ENCODE results near the gene CNGB1. TPM values are rescaled to one million over a fixed set of nuclear protein-coding genes. Genes with fewer than 3 reads are reported as not detected.

CNGB1 gene
- total RNA-seq, 4 donors from 2014 or later = 1.1 to 2.8 TPM; not detected in 2

- H3K36me3 ChIP-seq = no peaks in the 10 kb centered on the region
- DNase-seq = no peak
- H3K27me3 ChIP-seq = no peaks in the 10 kb centered on the region
- H3K27ac ChIP-seq = no peak overlapping the region
- no peak for TF ChIP-seq CTCF (IDR thresholded peaks at IDR 0.05)
- TF ChIP-seq POLR2A (IDR thresholded peaks at IDR 0.05) = no peak
- no peaks in the 10 kb centered on the region for H3K4me1 ChIP-seq
- H3K9me3 ChIP-seq = no peaks in the 10 kb centered on the region
- H3K4me3 ChIP-seq = no peak overlapping the region
Measured at GRCh38 chr16:57914244-57915173, 56.4 kb downstream of the CNGB1 start.

- no peak for DNase-seq
- no peak overlapping the region for H3K27ac ChIP-seq
- H3K27me3 ChIP-seq = no peaks in the 10 kb centered on the region
- no peak for TF ChIP-seq POLR2A (IDR thresholded peaks at IDR 0.05)
- no peak for TF ChIP-seq CTCF (IDR thresholded peaks at IDR 0.05)
- H3K9me3 ChIP-seq = no peaks in the 10 kb centered on the region
- H3K4me3 ChIP-seq = no peak overlapping the region
- no peaks in the 10 kb centered on the region for H3K36me3 ChIP-seq
- H3K4me1 ChIP-seq = no peaks in the 10 kb centered on the region
Measured at GRCh38 chr16:57912529-57913260, 58.2 kb downstream of the CNGB1 start.

GRCh38 chr16:57911743-57912142 is 59.2 kb downstream of the CNGB1 start:
- no peaks in the 10 kb centered on the region for H3K9me3 ChIP-seq
- H3K27me3 ChIP-seq = no peaks in the 10 kb centered on the region
- TF ChIP-seq CTCF (IDR thresholded peaks at IDR 0.05) = no peak
- no peak for TF ChIP-seq POLR2A (IDR thresholded peaks at IDR 0.05)
- no peak overlapping the region for H3K4me3 ChIP-seq
- no peaks in the 10 kb centered on the region for H3K4me1 ChIP-seq
- no peaks in the 10 kb centered on the region for H3K36me3 ChIP-seq
- no peak for DNase-seq
- H3K27ac ChIP-seq = no peak overlapping the region

GRCh38 chr16:57910696-57911095 is 60.2 kb downstream of the CNGB1 start:
- Histone ChIP-seq H3K9me3 (no peaks in the 10 kb centered on the region), H3K27me3 (no peaks in the 10 kb centered on the region), H3K4me1 (no peaks in the 10 kb centered on the region), H3K36me3 (no peaks in the 10 kb centered on the region), H3K4me3 (no peak overlapping the region), H3K27ac (no peak overlapping the region)
- DNase-seq = no peak
- no peak for TF ChIP-seq POLR2A (IDR thresholded peaks at IDR 0.05)
- no peak for TF ChIP-seq CTCF (IDR thresholded peaks at IDR 0.05)

- no peak for TF ChIP-seq POLR2A (IDR thresholded peaks at IDR 0.05)
- no peak for TF ChIP-seq CTCF (IDR thresholded peaks at IDR 0.05)
- no peaks in the 10 kb centered on the region for H3K9me3 ChIP-seq
- no peak overlapping the region for H3K27ac ChIP-seq
- no peak for DNase-seq
- H3K4me1 ChIP-seq = no peaks in the 10 kb centered on the region
- H3K27me3 ChIP-seq = no peaks in the 10 kb centered on the region
- H3K4me3 ChIP-seq = no peak overlapping the region
- H3K36me3 ChIP-seq = no peaks in the 10 kb centered on the region
Measured at GRCh38 chr16:57908409-57908987, 62.4 kb downstream of the CNGB1 start.

Data from Peyer's patch (tissue), 4 donors.